Measurements from ENCODE around the gene SLC16A13. TPM values are rescaled to one million over a fixed set of nuclear protein-coding genes. Genes with fewer than 3 reads are reported as not detected.

Gene SLC16A13
- total RNA-seq, 1 donor from 2014 or later = 1.5 TPM

GRCh38 chr17:7010523-7010922 is 25.3 kb upstream of the SLC16A13 start:
- no peak for TF ChIP-seq CTCF (IDR thresholded peaks at IDR 0.05)
- peaks cover 22 to 23% of the 10 kb centered on the region in 2 donors for H3K4me1 ChIP-seq
- no peaks in the 10 kb centered on the region for H3K9me3 ChIP-seq
- H3K27ac ChIP-seq = no peak overlapping the region
- H3K36me3 ChIP-seq = no peaks in the 10 kb centered on the region
- peak overlapping the region in 1 of 2 donors; percentile 99 for H3K4me3 ChIP-seq
- DNase-seq (ENCODE audit: low spot score in 2 of 2) = no peak
- no peaks in the 10 kb centered on the region for H3K27me3 ChIP-seq
- intact Hi-C loops (cut with DNase I) = loop anchor here (5.0 to 10.0 kb wide), 6 partner anchors 256 to 1816 kb away; partner anchors contain the start of genes C17orf100, MED31, NUP88 and PIMREG

GRCh38 chr17:7011415-7011814 is 24.4 kb upstream of the SLC16A13 start:
- Histone ChIP-seq H3K36me3 (peaks cover 0 to under 1% of the 10 kb centered on the region in 2 donors), H3K27me3 (no peaks in the 10 kb centered on the region), H3K9me3 (no peaks in the 10 kb centered on the region), H3K4me3 (peak overlapping the region; percentile 95 to 99), H3K27ac (peak overlapping the region in 1 of 2 donors; percentile 99), H3K4me1 (peaks cover 24 to 26% of the 10 kb centered on the region in 2 donors)
- DNase-seq (ENCODE audit: low spot score in 2 of 2) = no peak
- TF ChIP-seq CTCF (IDR thresholded peaks at IDR 0.05) = no peak
- intact Hi-C loops (cut with DNase I) = loop anchor here (5.0 to 10.0 kb wide), 6 partner anchors 257 to 1817 kb away; partner anchors contain the start of genes C17orf100, MED31, NUP88 and PIMREG

- no peak for TF ChIP-seq CTCF (IDR thresholded peaks at IDR 0.05)
- Histone ChIP-seq H3K4me1 (peaks cover 24 to 28% of the 10 kb centered on the region in 2 donors), H3K9me3 (no peaks in the 10 kb centered on the region), H3K36me3 (peaks cover 4% of the 10 kb centered on the region in 2 donors), H3K27me3 (no peaks in the 10 kb centered on the region), H3K27ac (peak overlapping the region; percentile 98 to 99), H3K4me3 (peak overlapping the region; percentile 95 to 99)
- intact Hi-C loops (cut with DNase I) = loop anchor here (5.0 to 10.0 kb wide), 6 partner anchors 257 to 1817 kb away; partner anchors contain the start of genes C17orf100, MED31, NUP88 and PIMREG
- DNase-seq (ENCODE audit: low spot score in 2 of 2) = no peak
Measured at GRCh38 chr17:7011942-7012254, 23.9 kb upstream of the SLC16A13 start.

- H3K4me1 ChIP-seq = peaks cover 35 to 41% of the 10 kb centered on the region in 2 donors
Measured at GRCh38 chr17:7014261-7014994, 21.4 kb upstream of the SLC16A13 start.

More at GRCh38 chr17:7014261-7014994, 21.4 kb upstream of the SLC16A13 start:
- intact Hi-C loops (cut with DNase I) = loop anchor here (5.0 to 10.0 kb wide), 6 partner anchors 260 to 1820 kb away; partner anchors contain the start of genes C17orf100, MED31, NUP88 and PIMREG
- no peaks in the 10 kb centered on the region for H3K27me3 ChIP-seq
- no peaks in the 10 kb centered on the region for H3K9me3 ChIP-seq
- peak overlapping the region; percentile 98 to 99 for H3K27ac ChIP-seq
- H3K36me3 ChIP-seq = peaks cover 6 to 8% of the 10 kb centered on the region in 2 donors
- peak; percentile 94 to 99 for DNase-seq (ENCODE audit: low spot score in 2 of 2)
- peak; percentile 61 to 72 (median 69) for TF ChIP-seq CTCF (IDR thresholded peaks at IDR 0.05)
- H3K4me3 ChIP-seq = peak overlapping the region; percentile 95 to 99

Measured in ascending aorta (tissue), 2 donors.